Head of caudate nucleus (tissue), 42 donors: ENCODE measurements around the gene GPR37.

ENCODE experiments used
- DNase-seq, 42 donors: peaks; one replicate each; pipeline versions ENCODE4 v3.0.0 to v3.0.0-alpha.2; 2020 to 2021; ENCODE audit warnings: mixed read lengths in 7 of 42
- intact Hi-C: fragments of 100-400 bp; cut with DNase I; formaldehyde crosslinking; loops from one replicate; pipeline ENCODE4 v1.15.0; 2022

Gene GPR37, protein sequence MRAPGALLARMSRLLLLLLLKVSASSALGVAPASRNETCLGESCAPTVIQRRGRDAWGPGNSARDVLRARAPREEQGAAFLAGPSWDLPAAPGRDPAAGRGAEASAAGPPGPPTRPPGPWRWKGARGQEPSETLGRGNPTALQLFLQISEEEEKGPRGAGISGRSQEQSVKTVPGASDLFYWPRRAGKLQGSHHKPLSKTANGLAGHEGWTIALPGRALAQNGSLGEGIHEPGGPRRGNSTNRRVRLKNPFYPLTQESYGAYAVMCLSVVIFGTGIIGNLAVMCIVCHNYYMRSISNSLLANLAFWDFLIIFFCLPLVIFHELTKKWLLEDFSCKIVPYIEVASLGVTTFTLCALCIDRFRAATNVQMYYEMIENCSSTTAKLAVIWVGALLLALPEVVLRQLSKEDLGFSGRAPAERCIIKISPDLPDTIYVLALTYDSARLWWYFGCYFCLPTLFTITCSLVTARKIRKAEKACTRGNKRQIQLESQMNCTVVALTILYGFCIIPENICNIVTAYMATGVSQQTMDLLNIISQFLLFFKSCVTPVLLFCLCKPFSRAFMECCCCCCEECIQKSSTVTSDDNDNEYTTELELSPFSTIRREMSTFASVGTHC

GRCh38 chr7:124765401-124766352 is at the start of gene GPR37:
TSS of gene GPR37 (minus strand) at chr7:124765792. CDS start at chr7:124764976, 816 bp downstream.
- intact Hi-C loops: loop anchor here (10.0 kb wide), 1 partner anchor 121 kb away; no protein-coding TSS in a partner anchor
- peak; percentile 81 to 96 (median 91) for DNase-seq

DNA sequence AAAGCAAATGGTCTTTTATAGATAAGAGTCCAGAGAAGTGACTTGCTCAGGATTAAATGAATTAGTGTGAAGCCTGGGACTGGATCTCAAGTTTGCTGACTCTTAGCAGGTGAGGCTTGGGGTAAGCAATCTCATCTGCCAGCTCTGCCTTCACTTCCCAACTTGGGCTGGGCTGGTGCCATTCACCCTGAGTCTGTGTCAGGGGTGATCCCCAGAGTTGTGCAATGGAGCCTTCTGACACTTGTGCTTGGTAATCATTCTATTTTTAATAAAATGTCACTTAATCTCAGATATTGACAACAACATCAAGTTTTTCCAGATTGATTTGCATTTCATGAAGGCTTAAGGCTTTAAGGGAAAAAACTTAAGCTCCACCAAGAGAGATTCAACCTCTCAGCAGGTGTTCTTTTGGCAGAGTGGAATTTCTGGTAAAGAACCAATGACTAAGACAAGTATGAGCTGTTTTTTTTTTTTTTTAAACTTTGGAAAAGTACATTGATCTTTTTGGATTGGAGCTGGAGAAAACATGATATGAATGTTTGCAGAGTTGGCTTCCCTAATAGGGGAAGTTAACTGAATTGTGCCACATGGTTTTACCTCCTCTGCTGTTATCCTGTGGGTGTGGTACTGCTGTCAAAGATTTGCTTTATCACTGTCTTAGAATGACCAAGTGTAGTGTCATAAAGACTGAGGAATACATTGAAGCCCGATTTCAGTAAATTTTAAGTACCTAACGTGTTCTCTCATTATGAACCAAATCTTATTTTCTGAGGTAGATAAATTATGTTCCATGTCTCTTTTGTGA is 48.6 kb upstream of the GPR37 start:
- intact Hi-C loops: no loop called here
- DNase-seq: no peak

DNA sequence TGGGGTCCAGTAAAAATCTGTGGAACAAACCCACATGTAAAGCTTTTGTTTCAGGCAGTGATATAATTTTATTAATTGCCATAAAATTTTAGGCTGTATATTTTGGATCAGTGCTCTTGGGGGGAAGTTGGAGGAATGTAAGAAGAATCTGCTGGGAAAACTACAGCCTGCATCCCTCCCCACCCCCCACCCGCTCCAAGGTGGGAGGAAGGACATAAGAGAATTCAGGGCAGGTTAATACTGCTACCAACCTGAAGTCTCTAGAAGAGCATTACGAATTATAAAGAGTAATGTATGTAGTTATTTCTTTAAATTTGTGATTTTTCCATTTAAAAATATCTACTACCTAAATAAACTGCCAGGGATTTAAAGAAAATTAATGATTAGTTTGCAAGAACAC is 47.2 kb upstream of the GPR37 start:
- intact Hi-C loops: no loop called here
- DNase-seq: no peak

DNA sequence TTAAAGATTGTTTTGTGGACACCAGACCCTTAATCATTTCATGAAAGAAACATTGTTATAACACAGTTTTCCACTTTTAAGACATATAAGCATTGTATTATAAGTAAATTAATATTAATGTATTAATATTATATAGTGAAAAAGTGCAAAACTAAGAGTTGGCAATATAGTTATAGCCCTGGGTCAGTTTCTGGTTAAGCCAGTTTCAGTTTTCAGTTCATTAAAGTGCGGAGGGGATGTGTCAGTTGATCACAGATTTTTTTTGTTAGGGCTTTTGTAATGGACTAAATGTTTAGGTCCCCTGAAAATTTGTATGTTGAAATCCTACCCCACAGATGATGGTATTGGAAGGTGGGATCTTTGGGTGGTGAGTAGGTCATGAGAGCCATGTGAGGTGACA is 45.7 kb upstream of the GPR37 start:
- intact Hi-C loops: no loop called here

DNA sequence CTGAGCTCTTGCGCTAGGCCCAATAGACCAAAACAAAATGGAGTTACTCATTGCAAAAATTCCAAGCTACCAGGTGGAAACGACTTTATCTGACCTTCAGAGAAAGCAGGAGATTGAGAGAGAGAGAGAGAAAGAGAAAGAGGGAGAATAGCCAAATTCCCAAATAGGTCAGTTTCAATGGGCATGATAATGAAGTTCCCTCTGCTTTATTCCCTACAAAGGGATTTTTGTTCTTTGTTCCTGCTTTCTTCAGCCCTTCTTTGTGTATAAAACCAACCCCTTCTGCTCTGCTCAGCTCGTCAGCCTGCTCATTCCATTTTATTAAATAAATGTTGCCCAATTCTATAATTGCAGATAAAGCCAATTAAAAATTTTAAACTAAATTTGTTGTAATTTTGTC is 45.0 kb upstream of the GPR37 start:
- intact Hi-C loops: no loop called here
- DNase-seq: peak in 2 of 42 donors; percentile 3 to 6

More for the DNA sequence above, 45.7 kb upstream of the GPR37 start:
- DNase-seq: no peak

DNA sequence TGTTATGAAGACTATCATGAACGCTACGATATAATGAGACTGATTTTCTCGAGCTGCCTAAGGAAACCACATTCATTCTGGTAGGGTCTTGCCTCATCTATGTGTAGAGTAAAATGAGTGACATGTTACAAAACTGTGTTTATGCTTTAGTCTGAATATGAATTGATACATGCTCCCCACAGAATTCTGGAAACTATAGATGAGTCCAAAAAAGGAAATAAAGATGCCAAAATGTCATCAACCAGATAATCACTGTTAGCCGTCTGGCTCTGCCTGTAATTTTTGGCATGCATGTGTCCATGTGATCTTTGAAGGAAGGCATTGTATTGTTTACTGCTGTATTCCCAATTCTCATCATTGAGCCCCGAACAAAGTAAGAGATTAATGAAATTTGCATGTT is 42.6 kb upstream of the GPR37 start:
- DNase-seq: no peak
- intact Hi-C loops: no loop called here

GRCh38 chr7:124801330-124801895 is 35.8 kb upstream of the GPR37 start:
- intact Hi-C loops: no loop called here
- no peak for DNase-seq

GRCh38 chr7:124800386-124800785 is 34.8 kb upstream of the GPR37 start:
- intact Hi-C loops: no loop called here
- no peak for DNase-seq

- intact Hi-C loops: no loop called here
- no peak for DNase-seq
These were observed 33.9 kb upstream of the GPR37 start for GRCh38 chr7:124799448-124799847.

DNA sequence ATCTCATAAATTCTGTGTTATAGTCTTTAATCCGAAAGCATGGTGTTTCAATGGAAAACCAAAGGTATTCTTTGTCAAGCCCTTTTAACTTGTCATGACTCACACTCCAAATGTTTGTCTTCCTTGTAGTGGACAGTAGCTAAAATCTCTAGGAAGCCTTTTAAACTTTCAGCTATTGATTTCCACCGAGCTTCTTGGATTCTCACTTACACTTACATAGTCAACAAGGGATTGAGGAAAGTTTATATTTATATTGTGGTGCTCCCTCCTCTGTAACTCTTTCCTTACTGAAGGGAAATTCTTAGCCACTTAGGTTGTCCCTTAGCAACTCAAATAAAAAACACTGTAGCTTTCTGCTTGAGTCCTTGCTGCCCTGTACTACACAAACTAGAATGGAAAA is 31.2 kb upstream of the GPR37 start:
- no peak for DNase-seq
- intact Hi-C loops: no loop called here

GRCh38 chr7:124792696-124793095 is 27.1 kb upstream of the GPR37 start:
- intact Hi-C loops: no loop called here
- DNase-seq: no peak

DNA sequence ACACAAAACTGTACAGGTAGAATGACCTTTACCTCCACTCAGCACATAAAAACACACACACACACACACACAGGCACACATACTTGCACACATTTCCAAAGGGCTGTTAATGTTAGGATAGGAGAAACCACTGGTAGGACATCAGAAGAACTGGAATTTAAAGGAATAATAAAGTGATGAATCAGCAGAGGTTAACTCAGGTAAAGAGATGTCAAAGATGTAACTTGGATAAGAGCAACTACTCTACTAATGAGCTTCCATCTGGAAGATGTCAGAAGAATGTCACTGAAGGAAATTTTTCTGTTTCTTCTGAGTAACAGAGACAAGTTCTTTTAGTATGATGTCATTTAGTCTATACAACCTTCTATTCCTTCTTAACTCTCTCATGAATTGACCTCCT is 26.4 kb upstream of the GPR37 start:
- no peak for DNase-seq

DNA sequence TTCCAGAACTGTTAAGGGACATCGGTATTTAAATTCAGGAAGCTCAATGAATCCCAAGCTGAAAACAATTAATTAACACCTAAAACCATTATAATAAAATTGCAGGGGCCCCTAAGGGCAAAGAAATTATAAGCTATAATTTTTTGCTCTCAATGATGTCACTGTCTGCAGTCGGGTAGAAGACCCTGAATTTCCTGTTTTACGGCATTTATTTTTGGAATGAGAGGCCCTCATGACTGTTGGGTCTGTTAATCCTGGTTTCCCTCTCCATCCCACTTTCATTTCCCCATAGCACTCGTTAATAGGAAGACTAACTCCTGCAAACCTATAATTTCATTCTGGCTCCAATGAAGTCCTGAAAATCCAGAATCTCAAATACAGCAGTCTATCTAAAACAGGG is 25.8 kb upstream of the GPR37 start:
- intact Hi-C loops: no loop called here
- no peak for DNase-seq

More for the DNA sequence above, 26.4 kb upstream of the GPR37 start:
- intact Hi-C loops: no loop called here

GRCh38 chr7:124790645-124791044 is 25.1 kb upstream of the GPR37 start:
- intact Hi-C loops: no loop called here
- no peak for DNase-seq

DNA sequence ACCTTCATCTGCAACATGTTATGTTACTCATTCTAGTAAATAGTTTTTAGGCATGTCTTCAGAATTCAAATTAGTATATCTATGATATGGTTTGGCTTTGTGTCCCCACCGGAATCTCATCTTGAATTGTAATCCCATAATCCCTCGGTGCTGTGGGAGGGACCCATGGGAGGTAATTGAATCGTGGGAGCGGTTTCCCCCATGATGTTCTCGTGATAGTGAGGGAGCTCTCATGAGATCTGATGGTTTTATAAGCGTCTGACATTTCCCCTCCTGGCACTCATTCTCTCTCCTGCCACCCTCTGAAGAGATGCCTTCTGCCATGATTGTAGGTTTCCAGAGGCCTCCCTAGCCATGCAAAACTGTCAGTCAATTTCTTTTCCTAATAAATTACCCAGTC is 20.4 kb upstream of the GPR37 start:
- DNase-seq: no peak
- intact Hi-C loops: no loop called here

GRCh38 chr7:124784879-124785818 is 19.6 kb upstream of the GPR37 start:
- DNase-seq: peak; percentile 39 to 91 (median 75)
- intact Hi-C loops: no loop called here

DNA sequence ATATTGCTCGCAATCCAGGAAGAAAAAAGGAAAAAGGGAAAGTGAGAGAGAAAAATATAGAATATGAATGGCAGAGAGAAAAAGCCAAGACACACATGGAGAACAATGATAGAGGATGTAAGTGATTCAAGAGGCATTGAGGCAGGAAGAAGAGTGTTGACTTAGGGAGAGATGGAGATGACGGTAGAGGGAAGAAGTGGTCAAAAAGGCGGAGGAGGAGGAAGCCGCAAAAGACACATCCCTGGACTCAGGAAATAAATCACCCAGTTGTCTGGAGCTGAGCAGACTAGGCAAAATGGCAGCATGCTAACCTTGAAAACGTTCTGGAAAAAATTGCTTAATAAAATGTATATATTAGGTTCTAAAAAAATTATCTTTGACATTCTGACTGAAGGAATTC is 17.7 kb upstream of the GPR37 start:
- no peak for DNase-seq
- intact Hi-C loops: no loop called here
